Measurements from ENCODE around the gene INPP4B. TPM values are rescaled to one million over a fixed set of nuclear protein-coding genes. Genes with fewer than 3 reads are reported as not detected.

INPP4B gene
- total RNA-seq, 1 experiment from 2014 or later = 0.07 TPM

DNA sequence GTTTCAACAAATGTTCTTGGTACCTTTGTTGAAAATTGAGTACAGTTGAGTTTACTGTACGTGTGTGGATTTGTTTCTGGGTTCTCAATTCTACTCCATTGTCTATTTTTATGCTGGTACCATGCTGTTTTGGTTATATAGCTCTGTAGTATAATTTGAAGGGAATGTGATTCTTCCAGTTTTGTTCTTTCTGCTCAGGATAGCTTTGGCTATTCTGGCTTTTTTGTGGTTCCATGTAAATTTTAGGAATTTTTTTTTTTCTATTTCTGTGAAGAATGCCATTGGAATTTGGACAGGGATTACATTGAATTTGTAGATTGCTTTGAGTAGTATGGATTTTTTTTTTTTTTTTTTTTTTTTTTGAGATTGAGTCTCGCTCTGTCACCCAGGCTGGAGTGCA, 836.4 kb downstream of the INPP4B start:
- H3K27ac Mint-ChIP-seq = no peak overlapping the region
- Histone ChIP-seq H4K5ac (ENCODE audit: insufficient read length, low read depth, low read length) (no peak overlapping the region), H2BK120ac (ENCODE audit: low read depth, low read length, poor library complexity, severe bottlenecking) (no peak overlapping the region), H3K27ac (ENCODE audit: insufficient read length, low read depth, low read length) (no peak overlapping the region), H4K20me1 (ENCODE audit: control insufficient read depth, insufficient read depth, insufficient read length) (no peaks in the 10 kb centered on the region), H2AFZ (ENCODE audit: low read length) (no peak overlapping the region), H3K27me3 (ENCODE audit: insufficient read depth, low read length) (no peaks in the 10 kb centered on the region), H2BK12ac (ENCODE audit: insufficient read length, low read depth, low read length) (no peak overlapping the region), H3K79me2 (ENCODE audit: insufficient read depth, low read length) (no peaks in the 10 kb centered on the region), H2BK15ac (ENCODE audit: low read depth, low read length) (no peak overlapping the region), H3K9me3 (ENCODE audit: control insufficient read depth, low read depth, low read length) (no peaks in the 10 kb centered on the region), H2BK20ac (ENCODE audit: low read depth, low read length, poor library complexity, severe bottlenecking) (no peak overlapping the region), H3K4me1 (ENCODE audit: insufficient read depth, low read length) (no peaks in the 10 kb centered on the region), H4K8ac (replicated peaks; ENCODE audit: insufficient read length, low read depth, low read length) (no peak overlapping the region), H3K18ac (ENCODE audit: insufficient read length, low read depth, low read length) (no peak overlapping the region), H3K56ac (ENCODE audit: insufficient read length, low read depth, low read length) (no peak overlapping the region), H4K91ac (ENCODE audit: insufficient read length, low read depth, low read length) (no peak overlapping the region), H3K23me2 (ENCODE audit: insufficient read length, low read depth, low read length, poor library complexity, severe bottlenecking) (no peaks in the 10 kb centered on the region), H3K23ac (ENCODE audit: insufficient read length, low read depth, low read length) (no peak overlapping the region), H3K9ac (ENCODE audit: extremely low read depth, insufficient read length, low read length) (no peak overlapping the region), H3K4me2 (ENCODE audit: insufficient read depth, insufficient read length, low read length) (no peak overlapping the region), H3K4ac (ENCODE audit: low read depth, low read length) (no peak overlapping the region), H2BK5ac (ENCODE audit: insufficient read length, low read length) (no peak overlapping the region), H3K79me1 (ENCODE audit: insufficient read depth, low read depth, low read length, poor library complexity, severe bottlenecking) (no peaks in the 10 kb centered on the region), H3T11ph (ENCODE audit: low read length) (no peak overlapping the region), H2AK5ac (ENCODE audit: insufficient read length, low read length) (no peak overlapping the region), H3K14ac (ENCODE audit: insufficient read depth, low read length) (no peak overlapping the region)
- TF ChIP-seq, protein P1, sequence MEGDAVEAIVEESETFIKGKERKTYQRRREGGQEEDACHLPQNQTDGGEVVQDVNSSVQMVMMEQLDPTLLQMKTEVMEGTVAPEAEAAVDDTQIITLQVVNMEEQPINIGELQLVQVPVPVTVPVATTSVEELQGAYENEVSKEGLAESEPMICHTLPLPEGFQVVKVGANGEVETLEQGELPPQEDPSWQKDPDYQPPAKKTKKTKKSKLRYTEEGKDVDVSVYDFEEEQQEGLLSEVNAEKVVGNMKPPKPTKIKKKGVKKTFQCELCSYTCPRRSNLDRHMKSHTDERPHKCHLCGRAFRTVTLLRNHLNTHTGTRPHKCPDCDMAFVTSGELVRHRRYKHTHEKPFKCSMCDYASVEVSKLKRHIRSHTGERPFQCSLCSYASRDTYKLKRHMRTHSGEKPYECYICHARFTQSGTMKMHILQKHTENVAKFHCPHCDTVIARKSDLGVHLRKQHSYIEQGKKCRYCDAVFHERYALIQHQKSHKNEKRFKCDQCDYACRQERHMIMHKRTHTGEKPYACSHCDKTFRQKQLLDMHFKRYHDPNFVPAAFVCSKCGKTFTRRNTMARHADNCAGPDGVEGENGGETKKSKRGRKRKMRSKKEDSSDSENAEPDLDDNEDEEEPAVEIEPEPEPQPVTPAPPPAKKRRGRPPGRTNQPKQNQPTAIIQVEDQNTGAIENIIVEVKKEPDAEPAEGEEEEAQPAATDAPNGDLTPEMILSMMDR (conservative IDR thresholded peaks at IDR 0.05) = no peak
- WGBS (ENCODE audit: extremely low coverage, insufficient read length, low lambda C conversion rate) = no CpG with 5 or more reads among the region's 2 CpGs
- H3K36me3 Mint-ChIP-seq (ENCODE audit: insufficient read depth in 1 of 3, low read depth in 3 of 3) = peaks cover 0 to 4% (median 0%) of the 10 kb centered on the region in 3 experiments; a peak in 2 of 7 replicates
- H3K4me3 Mint-ChIP-seq = no peak overlapping the region
- H3K4me1 Mint-ChIP-seq = no peaks in the 10 kb centered on the region; a peak in 1 of 4 replicates
- DNase-seq = no peak
- no peaks in the 10 kb centered on the region for H3K27me3 Mint-ChIP-seq (ENCODE audit: low read depth)
- H3K9me3 Mint-ChIP-seq = peaks cover 9 to 14% of the 10 kb centered on the region in 2 experiments

Data from H9 (cell line).